HG02938 (cell line): ENCODE data around the gene HM13.
"Not testable (repeated sequence)": the region's sequence is repeated elsewhere in the genome, so short reads cannot be mapped to it uniquely, and the experiment has no call there.

Experiments
- ATAC-seq: cut with Tn5 transposase; IDR thresholded peaks from one replicate; pipeline ENCODE4 v1.9.1; 2021; ENCODE audit warnings: mild to moderate bottlenecking, moderate library complexity; ENCODE audit not compliant: unreplicated experiment

HM13 gene

DNA sequence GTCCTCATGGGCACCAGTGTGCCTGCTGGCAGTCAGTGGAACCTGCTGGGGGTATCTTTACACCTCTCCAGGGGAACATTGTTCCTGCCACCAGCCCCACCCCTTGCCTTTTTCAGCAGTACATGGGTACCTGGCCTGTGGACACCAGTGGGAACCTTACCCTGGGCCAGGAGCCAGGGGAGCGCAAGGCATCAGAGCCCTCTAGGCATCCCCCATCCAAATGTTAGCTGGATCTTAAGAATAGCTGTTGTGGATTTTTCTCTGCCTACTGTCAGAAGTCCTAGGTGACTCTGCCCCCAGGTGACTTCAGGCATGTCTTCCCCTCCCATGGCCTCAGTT lies 52.0 kb downstream of the HM13 start:
- ATAC-seq, result no peak

DNA sequence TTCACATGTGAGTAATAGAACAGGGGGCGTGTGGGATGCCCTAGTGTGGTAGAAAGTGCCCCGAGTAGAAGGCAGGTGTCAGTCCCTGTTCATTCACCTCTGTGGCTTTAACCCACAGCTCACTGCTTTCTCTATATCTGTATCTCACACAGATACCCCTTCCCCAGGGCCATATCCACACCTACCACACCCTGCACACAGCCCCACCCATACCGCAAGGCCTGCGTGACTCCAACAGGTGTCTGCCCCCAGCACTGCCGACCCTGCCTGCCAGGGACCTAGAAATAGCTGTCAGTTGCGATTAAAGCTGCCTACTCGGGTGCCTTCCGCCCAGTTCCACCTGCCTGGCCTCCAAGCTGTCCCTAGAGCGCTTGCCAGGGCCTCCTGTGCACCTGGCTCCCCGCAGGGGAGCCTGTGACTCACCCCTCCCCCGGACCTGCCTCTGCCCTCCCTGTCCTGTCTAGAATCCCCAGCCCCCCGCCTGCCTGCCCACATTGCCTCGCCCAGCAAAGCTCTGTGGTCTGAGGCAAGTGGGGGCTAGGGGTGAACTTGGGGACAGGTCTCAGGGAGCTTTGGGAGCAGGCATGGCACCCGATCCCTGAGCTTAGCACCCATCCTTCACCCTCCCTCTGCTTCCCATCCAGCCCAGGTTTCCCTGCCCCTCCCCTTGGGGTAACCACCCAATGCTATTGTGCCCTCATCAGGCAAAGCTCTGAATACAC lies 52.6 kb downstream of the HM13 start:
- ATAC-seq, result no peak

DNA sequence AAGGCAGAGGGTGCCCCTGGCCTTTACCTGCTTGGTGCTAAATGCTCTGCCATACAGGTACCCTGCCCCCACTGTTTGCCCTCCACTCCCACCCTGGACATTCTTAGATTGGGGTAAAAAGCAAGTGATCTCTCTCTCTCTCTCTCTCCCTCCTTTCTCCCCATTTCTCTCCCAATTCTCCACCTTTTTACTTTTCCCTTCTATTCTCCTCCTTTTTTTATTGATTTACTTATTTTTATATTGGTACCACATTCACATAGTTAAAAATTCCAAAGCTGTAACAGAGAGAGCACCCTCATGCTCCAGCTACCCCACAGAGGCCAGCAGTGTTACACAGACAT lies 53.1 kb downstream of the HM13 start:
- ATAC-seq, result no peak

DNA sequence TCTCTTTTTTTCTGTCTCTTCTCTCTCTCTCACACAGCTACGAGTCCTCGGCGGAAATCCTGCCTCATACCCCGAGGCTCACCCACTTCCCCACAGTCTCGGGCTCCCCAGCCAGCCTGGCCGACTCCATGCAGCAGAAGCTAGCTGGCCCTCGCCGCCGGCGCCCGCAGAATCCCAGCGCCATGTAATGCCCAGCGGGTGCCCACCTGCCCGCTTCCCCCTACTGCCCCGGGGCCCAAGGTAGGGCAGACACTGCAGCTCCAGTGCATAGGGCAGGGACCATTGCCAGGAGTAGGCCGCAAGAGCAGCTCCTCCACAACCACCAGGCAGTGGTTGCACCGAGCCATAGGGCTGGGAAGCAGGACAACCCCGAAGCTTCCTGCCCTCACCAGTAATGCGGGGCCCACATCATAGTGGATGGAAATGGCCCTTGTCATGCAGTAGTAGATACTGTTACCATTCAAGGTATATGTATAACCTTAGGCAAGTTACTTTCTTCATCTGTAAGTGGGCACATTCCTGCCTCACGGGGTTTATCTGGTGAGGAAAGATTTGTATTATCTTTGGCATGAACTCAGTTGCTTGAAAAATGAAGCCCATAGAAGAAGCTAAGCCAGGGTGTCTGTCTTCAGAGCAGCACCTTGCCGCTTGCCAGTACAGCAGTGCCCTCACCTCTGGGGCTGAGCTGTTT lies 53.9 kb downstream of the HM13 start:
- ATAC-seq, result no peak

DNA sequence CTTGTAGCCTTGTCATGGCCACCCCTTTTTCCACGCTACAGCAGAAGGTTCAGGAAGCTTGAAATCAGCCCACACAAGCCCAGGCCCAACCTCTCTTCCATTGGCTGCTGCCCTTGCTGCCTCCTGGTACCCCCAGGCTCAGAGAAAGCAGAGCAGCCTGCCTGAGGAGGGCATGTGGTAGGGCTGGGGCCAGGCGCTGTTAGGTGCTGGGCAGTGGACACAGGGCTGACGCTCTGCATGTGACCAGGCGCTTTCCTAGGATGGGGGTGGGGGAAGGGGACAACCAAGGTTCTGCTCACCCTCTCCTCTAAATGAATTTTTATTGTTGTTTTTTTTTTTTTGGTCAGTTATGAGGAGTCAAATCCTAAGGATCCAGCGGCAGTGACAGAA lies 54.5 kb downstream of the HM13 start:
- ATAC-seq, result no peak

DNA sequence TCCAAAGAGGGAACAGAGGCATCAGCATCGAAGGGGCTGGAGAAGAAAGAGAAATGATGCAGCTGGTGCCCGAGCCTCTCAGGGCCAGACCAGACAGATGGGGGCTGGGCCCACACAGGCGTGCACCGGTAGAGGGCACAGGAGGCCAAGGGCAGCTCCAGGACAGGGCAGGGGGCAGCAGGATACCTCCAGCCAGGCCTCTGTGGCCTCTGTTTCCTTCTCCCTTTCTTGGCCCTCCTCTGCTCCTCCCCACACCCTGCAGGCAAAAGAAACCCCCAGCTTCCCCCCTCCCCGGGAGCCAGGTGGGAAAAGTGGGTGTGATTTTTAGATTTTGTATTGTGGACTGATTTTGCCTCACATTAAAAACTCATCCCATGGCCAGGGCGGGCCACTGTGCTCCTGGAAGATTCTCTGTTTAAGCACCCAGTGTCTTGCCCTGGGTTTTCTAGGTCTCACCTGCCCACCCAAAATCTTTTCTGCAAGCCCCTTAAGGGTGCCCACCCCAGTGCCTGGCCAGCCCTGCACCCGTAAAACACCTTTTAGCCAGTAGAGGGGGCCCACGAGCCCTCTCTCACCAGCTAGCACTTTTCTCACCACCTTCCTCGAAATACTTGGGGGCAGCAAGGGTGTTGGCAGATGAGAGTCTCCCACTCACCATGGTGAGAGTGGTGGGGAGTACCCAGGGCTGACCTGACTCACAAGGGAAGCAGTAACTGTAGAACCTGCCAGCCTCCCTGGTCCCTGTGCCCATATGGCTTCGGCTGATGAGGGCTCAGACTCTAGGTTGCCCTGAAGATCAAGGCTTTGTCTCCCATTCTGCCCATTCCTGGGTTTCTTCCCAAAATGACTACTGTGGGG lies 55.1 kb downstream of the HM13 start:
- no peak for ATAC-seq

DNA sequence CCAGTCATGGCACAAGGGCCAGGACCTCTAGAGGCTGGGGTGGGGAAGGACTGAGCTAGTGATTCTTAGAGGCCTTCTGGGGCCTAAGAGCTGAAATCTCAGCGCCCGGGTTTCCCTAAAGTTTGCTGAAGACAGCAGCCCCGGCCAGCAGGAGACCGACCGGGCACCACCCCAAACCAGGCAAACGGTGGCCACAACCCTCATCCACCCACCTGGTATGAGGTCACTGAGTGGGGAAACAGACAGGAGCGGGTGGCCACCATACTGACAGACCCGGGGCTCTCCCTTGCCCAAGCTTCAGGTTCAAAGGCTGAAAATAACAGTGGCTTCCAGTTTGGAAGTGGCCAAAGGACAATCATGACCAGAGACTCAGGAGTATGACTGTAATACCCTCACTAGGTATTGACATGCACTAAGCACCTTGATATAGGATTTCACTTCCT lies 55.8 kb downstream of the HM13 start:
- no peak for ATAC-seq

DNA sequence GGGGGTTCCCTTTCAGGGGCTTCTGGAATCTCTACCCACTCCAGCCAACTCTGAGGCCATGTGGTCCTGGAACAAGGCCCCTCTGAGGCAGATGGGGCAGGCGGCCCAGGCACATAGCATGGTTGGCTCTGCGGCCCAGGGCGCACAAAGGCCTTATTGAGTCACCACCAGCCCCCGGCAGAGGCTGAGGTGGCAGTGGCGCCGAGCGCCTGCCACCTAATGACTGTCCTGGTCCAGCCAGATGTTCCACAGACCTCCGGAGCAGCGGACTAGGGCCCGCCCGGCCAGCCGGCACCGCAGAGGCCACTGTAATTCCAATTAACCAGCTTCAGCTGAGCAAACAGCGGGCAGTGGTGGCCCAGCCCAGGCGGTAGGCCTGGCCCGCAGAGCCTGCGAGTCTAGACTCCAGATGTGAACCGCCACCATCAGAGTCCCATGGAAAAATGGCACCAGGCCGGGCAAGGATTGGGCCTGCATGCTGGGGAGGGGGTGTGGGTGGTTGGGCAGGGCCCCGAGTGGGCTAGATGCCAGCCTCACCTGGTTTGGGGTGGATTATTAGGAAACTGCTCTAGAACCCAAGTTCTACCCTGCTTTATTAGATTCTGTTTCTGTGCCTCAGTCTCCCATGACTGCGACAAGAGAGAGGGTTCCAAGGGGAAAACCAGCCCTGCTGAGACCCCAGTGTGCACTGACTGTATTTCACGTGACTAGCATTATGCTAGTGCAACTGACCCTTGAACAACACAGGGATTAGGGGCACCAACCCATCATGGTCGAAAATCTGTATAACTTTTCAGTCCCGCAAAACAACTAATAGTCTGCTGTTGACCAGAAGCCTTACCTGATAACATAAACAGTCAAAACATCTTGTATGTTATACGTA lies 56.7 kb downstream of the HM13 start:
- ATAC-seq, result no peak

DNA sequence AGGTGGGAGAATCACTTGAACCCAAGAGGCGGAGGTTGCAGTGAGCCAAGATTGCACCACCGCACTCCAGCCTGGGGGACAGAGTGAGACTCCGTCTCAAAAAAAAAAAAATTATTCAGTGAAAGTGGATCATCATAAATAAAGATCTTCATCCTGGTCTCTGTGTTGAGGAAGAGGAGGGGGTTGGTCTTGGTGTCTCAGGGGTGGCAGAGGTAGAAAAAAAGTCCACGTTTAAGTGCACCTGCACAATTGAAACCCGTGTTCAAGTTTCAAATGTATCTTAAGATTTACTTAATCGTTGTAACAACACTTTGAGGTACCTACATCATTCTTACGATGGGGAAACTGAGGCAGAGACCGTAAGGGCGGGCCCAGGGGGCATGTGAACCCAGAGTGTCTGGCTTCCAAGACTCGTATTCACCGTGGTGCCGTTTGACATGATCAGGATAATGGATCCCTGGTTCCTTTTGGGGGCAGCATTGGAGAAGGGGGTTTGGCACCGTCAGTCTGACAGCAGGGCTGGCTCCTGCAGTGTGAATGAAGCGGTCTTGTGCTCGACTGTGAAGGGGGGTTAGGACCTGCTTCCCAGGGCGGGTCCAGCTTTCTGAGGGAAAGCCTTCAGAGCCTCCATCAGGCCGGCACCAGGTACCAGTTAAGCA lies 57.9 kb downstream of the HM13 start:
- ATAC-seq, result no peak

DNA sequence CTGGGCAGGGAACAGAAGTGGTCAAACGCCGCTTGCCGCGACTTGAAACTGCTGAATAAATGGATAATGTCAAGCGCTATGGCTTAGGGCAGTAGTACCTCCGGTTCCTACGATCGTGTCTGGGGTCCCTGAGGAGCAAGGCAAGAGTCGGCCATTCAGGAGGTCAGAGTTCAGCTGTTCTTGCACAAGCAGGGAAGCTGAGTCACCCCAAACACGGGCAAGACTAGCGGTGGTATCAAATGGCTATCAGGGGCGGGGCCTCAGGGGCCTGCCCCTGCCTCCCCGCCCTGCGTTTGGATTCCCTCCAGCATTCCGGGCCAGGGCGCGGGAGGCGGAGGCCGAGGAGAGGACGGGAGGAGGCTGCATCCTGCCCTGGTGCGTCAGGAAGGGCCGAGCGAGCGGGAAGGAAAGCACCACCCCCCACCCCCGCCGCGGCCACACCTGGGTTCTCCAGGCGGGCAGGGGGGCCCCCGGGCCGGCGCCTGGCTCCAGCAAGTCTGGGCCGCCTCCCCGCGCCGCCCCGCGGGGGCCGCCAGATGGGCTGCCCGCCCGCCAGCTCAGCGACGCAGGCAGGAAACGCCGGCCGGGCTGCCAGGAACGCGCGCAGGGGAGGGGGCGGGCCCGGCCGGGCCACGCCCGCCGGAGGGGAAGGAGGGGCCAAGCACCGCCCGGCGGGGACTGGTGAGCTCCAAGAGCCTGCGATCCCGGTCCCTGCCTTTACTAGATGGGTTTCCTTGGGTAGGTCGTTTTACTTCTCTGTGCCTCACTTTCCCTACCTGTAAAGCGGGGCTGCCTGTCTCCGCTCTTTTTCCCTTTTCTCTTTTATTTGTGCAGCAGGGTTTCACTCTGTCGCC lies 58.7 kb downstream of the HM13 start:
- peak; percentile 74 for ATAC-seq

DNA sequence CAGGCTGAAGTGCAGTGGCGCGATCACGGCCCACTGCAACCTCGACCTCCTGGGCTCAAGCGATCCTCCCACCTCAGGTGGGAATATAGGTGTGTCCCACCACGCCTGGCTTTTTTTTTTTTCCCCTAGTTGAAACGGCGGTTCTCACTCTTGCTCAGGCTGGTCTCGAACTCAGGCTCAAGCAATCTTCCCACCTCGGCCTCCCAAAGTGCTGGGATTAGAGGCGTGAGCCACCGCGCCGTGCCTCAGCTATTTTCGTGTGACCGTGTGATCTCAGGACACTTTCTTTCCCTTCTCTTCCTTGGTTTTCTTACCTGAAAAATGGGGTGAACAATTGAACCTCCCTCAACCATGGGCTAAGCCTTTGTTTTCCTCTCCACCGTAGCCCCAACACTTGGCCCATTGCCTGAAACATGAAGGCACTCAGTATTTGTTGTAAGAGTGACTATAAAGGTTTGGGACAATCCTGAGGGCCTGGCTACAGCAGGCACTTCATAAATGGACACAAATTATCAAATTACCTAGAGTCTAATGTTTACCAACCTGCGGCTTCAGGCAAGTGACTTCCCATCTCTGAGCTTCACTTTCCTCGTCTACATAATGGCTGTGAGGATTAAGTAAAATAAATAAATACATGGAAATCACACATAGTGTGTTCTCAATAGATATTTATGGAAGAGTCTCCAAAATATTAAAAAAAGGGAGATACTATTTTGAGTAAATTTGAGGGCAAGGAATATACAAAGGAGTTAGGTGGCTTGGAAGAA lies 59.5 kb downstream of the HM13 start:
- ATAC-seq, result peak; percentile 10

DNA sequence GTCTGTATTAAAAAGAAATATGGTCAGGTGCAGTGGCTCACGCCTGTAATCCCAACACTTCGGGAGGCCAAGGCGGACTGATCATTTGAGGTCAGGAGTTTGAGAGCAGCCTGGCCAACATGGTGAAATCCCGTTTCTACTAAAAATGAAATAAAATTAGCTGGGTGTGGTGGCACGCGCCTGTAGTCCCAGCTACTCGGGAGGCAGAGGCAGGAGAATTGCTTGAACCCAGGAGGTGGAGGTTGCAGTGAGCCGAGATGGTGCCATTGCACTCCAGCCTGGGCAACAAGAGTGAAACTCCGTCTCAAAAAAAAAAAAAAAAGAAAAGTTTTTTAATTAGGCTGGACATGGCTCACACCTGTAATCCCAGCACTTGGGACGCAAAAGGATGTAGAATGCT lies 60.7 kb downstream of the HM13 start:
- not testable (repeated sequence) for ATAC-seq

DNA sequence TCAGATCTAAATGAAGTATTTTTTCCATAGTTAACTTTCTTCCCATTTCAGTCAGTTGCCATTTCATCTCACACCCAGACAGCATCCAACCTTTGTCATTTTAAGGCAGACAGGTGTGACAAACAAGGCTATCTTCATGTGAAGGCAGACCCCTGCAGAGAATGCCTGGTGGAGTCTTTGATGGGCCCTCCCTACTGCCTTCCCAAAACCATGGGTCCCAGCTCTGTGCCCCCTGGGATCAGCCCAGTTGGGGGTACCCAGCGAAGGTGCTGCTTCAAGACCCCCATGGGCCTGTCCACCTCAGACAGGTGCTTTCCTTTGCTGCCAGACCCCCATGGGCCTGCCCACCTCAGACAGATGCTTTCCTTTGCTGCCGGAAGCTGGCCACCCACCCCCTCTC lies 62.5 kb downstream of the HM13 start:
- no peak for ATAC-seq

DNA sequence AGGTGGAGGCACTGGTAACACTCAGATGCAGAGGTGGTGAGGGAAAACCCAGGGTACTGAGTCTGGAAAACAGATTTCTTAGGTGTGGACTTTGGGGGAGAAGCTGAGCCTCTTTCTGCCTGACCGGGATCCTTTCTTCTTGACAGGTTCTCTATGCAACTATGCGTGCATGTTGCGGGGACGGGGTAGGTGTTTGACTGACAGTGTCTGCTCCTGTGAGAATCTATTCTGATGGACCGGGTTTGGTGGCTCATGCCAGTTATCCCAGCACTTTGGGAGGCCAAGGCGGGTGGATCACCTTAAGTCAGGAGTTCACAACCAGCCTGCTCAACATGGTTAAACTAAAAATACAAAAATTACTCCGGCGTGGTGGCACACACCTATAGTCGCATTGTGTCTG lies 63.0 kb downstream of the HM13 start:
- ATAC-seq, result no peak

DNA sequence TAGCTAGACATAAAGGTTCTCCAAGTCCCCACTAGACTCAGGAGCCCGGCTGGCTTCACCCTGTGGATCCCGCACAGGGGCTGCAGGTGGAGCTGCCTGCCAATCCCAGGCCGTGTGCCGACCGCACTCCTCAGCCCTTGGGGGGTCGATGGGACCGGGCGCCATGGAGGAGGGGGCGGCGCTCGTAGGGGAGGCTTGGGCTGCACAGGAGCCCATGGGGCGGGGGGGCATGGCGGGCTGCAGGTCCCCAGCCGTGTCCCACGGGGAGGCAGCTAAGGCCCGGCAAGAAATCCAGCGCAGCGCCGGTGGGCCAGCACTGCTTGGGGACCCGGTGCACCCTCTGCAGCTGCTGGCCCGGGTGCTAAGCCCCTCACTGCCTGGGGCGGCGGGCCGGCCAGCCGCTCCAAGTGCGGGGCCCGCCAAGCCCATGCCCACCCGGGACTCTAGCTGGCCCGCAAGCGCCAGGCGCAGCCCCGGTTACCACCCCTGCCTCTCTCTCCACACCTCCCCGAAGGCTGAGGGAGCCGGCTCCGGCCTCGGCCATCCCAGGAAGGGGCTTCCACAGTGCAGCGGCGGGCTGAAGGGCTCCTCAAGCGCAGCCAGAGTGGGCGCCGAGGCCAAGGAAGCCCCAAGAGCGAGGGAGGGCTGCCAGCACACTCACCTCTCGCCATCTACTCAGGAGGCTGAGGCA lies 64.4 kb downstream of the HM13 start:
- ATAC-seq, result no peak

DNA sequence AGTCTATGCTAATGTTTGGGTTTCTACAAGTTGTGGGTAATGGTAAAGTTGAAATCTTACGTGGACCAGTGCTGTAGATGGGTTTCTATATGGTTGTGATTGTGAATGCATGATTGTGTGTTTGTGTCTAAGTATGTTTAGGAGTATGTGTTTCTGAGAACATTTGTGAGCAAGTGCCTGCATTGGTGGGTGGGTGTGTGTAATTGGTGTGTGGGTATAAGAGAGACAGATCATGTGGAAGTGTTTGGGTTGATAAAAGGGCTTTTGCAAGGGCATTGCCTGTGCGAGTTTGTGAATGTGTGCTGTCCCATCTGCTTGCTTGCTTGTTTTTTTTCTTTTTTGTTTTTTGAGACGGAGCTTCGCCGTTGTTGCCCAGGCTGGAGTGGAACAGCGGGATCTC lies 65.0 kb downstream of the HM13 start:
- no peak for ATAC-seq

DNA sequence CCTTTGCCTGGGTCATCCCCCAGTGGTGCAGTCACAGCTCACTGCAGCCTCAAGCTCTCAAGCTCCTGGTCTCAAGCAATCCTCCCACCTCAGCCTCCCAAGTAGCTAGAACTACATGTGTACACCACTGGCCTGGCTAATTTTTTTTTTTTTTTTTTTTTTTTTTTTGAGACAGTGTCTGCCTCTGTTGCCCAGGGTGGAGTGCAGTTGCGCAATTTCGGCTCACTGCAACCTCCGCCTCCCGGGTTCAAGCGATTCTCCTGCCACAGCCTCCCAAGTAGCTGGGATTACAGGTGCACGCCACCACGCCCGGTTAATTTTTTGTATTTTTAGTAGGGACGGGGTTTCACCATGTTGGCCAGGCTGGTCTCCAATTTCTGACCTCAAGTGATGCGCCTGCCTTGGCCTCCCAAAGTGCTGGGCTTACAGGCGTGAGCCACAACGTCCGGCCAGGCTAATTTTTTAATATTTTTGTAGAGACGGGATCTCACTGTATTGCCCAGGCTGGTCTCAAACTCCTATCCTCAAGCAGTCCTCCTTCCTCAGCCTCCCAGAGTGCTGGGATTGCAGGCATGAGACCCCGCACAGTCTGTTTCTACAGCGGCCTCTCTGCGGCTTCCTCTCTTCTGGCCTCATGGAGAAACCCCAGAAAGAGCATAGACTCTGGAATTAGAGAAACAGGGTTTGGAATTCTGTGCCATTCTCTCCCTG lies 65.9 kb downstream of the HM13 start:
- not testable (repeated sequence) for ATAC-seq

DNA sequence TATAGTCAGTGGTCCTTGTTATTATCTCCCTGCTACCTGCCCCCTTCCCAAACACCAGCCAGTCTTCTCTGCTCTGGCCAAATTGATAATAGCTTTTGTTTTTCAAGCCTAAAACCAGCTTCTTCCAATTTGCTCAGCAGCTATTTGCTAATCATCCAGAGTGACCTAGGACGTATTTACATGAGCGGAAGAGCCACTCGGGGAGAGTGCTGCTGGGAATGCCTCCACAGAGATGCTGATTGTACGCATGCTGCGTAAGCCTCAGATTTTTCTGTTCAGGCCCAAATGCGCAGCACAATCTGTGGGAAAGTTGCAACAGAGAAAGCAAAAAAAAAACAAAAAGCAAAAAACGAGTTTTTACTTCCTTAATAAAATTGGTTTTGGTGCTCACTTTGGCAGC lies 66.5 kb downstream of the HM13 start:
- ATAC-seq, result no peak
